Neural cell (in vitro differentiated cells): ENCODE measurements around the gene KXD1.

ENCODE experiments used
- CTCF ChIP-seq: fragments of 450-650 bp; IDR thresholded peaks from 2 replicates; pipeline ENCODE4 v1.5.1; 2014; ENCODE audit warnings: antibody characterized with exemption, mild to moderate bottlenecking, moderate library complexity; ENCODE audit not compliant: poor library complexity, severe bottlenecking
- MXI1 ChIP-seq: fragments of 450-650 bp; conservative IDR thresholded peaks from 2 replicates; pipeline ENCODE4 v1.6.1; 2014; ENCODE audit warnings: antibody characterized with exemption, mild to moderate bottlenecking; ENCODE audit not compliant: poor library complexity, severe bottlenecking
- POLR2AphosphoS5 ChIP-seq: IDR thresholded peaks from 2 replicates; pipeline ENCODE4 v1.6.1; 2012
- TF ChIP-seq, protein P1 (sequence below): IDR thresholded peaks from 2 replicates; pipeline ENCODE4 v1.6.1; 2012; ENCODE audit warnings: borderline replicate concordance

GRCh38 chr19:18590273-18591272 is 32.9 kb downstream of the KXD1 start:
- TF ChIP-seq, protein P1, sequence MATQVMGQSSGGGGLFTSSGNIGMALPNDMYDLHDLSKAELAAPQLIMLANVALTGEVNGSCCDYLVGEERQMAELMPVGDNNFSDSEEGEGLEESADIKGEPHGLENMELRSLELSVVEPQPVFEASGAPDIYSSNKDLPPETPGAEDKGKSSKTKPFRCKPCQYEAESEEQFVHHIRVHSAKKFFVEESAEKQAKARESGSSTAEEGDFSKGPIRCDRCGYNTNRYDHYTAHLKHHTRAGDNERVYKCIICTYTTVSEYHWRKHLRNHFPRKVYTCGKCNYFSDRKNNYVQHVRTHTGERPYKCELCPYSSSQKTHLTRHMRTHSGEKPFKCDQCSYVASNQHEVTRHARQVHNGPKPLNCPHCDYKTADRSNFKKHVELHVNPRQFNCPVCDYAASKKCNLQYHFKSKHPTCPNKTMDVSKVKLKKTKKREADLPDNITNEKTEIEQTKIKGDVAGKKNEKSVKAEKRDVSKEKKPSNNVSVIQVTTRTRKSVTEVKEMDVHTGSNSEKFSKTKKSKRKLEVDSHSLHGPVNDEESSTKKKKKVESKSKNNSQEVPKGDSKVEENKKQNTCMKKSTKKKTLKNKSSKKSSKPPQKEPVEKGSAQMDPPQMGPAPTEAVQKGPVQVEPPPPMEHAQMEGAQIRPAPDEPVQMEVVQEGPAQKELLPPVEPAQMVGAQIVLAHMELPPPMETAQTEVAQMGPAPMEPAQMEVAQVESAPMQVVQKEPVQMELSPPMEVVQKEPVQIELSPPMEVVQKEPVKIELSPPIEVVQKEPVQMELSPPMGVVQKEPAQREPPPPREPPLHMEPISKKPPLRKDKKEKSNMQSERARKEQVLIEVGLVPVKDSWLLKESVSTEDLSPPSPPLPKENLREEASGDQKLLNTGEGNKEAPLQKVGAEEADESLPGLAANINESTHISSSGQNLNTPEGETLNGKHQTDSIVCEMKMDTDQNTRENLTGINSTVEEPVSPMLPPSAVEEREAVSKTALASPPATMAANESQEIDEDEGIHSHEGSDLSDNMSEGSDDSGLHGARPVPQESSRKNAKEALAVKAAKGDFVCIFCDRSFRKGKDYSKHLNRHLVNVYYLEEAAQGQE: no peak
- TF ChIP-seq POLR2AphosphoS5 (no peak), MXI1 (peak; percentile 46), CTCF (peak; percentile 91)
